Activated naive CD4-positive, alpha-beta T cell treated with anti-CD3 and anti-CD28 coated beads, Interleukin-2, amount 10 ng/mL, durations not matched to agents 7 days and 5 days (primary cell): ENCODE results near the gene ZNF524.

Experiments used
- CTCF ChIA-PET: fragments of 350-600 bp; sonication (Branson Sonifier 250); formaldehyde crosslinking; loops from one replicate; lab custom pipeline; 2021; ENCODE audit warnings: antibody characterized with exemption; lab: Charles Lee
- DNase-seq: peaks from one replicate; pipeline ENCODE4 v3.0.0-alpha.2; 2020
- H3K27ac Mint-ChIP-seq: one replicate; pipeline ENCODE4 v1.8.0; 2021; ENCODE audit warnings: mild to moderate bottlenecking, moderate library complexity, mixed read lengths
- H3K27me3 Mint-ChIP-seq: one replicate; pipeline ENCODE4 v1.8.0; 2021; ENCODE audit warnings: mild to moderate bottlenecking, mixed read lengths
- H3K36me3 Mint-ChIP-seq: one replicate; pipeline ENCODE4 v1.8.0; 2021; ENCODE audit warnings: mixed read lengths
- H3K4me1 Mint-ChIP-seq: one replicate; pipeline ENCODE4 v1.8.0; 2021; ENCODE audit warnings: mixed read lengths
- H3K4me3 Mint-ChIP-seq: one replicate; pipeline ENCODE4 v1.8.0; 2021; ENCODE audit warnings: mild to moderate bottlenecking, moderate library complexity, mixed read lengths
- H3K9me3 Mint-ChIP-seq: one replicate; pipeline ENCODE4 v1.8.0; 2021; ENCODE audit warnings: mixed read lengths

ZNF524 gene

GRCh38 chr19:55648585-55649267, 48.6 kb downstream of the ZNF524 start:
- H3K27ac Mint-ChIP-seq: peak overlapping the region; percentile 67
- peaks cover 2% of the 10 kb centered on the region for H3K27me3 Mint-ChIP-seq
- DNase-seq: no peak
- H3K36me3 Mint-ChIP-seq: peaks cover 10% of the 10 kb centered on the region
- H3K4me3 Mint-ChIP-seq: peak overlapping the region; percentile 73
- H3K4me1 Mint-ChIP-seq: peaks cover 54% of the 10 kb centered on the region
- no peaks in the 10 kb centered on the region for H3K9me3 Mint-ChIP-seq
- CTCF ChIA-PET: interaction anchor here (1.0 to 2.2 kb wide), 3 partner anchors 11 to 16 kb away, joined by 3 to 10 read pairs (median 4); no protein-coding TSS in a partner anchor

GRCh38 chr19:55649268-55650125, 49.4 kb downstream of the ZNF524 start:
- H3K27me3 Mint-ChIP-seq: peaks cover 4% of the 10 kb centered on the region
- no peaks in the 10 kb centered on the region for H3K9me3 Mint-ChIP-seq
- peak overlapping the region; percentile 19 for H3K27ac Mint-ChIP-seq
- peaks cover 8% of the 10 kb centered on the region for H3K36me3 Mint-ChIP-seq
- DNase-seq: no peak
- CTCF ChIA-PET: interaction anchor here (1.0 to 1.1 kb wide), 2 partner anchors 12 to 17 kb away, joined by 3 to 4 read pairs; no protein-coding TSS in a partner anchor
- peaks cover 47% of the 10 kb centered on the region for H3K4me1 Mint-ChIP-seq
- peak overlapping the region; percentile 73 for H3K4me3 Mint-ChIP-seq

- peaks cover 8% of the 10 kb centered on the region for H3K36me3 Mint-ChIP-seq
- H3K27me3 Mint-ChIP-seq: peaks cover 4% of the 10 kb centered on the region
- DNase-seq: no peak
- peak overlapping the region; percentile 43 for H3K4me3 Mint-ChIP-seq
- no peaks in the 10 kb centered on the region for H3K9me3 Mint-ChIP-seq
- H3K4me1 Mint-ChIP-seq: peaks cover 42% of the 10 kb centered on the region
- CTCF ChIA-PET: interaction anchor here (1.0 to 1.1 kb wide), 2 partner anchors 12 to 18 kb away, joined by 3 to 4 read pairs; no protein-coding TSS in a partner anchor
- no peak overlapping the region for H3K27ac Mint-ChIP-seq
These were observed 50.1 kb downstream of the ZNF524 start for GRCh38 chr19:55650126-55650557.

GRCh38 chr19:55650602-55651230, 50.6 kb downstream of the ZNF524 start:
- H3K4me3 Mint-ChIP-seq: peak overlapping the region; percentile 44
- H3K27ac Mint-ChIP-seq: peak overlapping the region; percentile 64

GRCh38 chr19:55651236-55651635, 51.1 kb downstream of the ZNF524 start:
- Mint-ChIP-seq H3K4me1 (peaks cover 40% of the 10 kb centered on the region), H3K9me3 (no peaks in the 10 kb centered on the region), H3K4me3 (peak overlapping the region; percentile 44), H3K27me3 (peaks cover 4% of the 10 kb centered on the region), H3K36me3 (peaks cover 15% of the 10 kb centered on the region), H3K27ac (no peak overlapping the region)
- CTCF ChIA-PET: no interaction called here
- DNase-seq: no peak

More at GRCh38 chr19:55650602-55651230, 50.6 kb downstream of the ZNF524 start:
- no peak for DNase-seq
- CTCF ChIA-PET: no interaction called here
- peaks cover 11% of the 10 kb centered on the region for H3K36me3 Mint-ChIP-seq
- H3K4me1 Mint-ChIP-seq: peaks cover 38% of the 10 kb centered on the region
- H3K9me3 Mint-ChIP-seq: no peaks in the 10 kb centered on the region
- peaks cover 4% of the 10 kb centered on the region for H3K27me3 Mint-ChIP-seq

- Mint-ChIP-seq H3K4me1 (peaks cover 46% of the 10 kb centered on the region), H3K27ac (peak overlapping the region; percentile 26), H3K36me3 (peaks cover 19% of the 10 kb centered on the region), H3K4me3 (peak overlapping the region; percentile 43), H3K9me3 (no peaks in the 10 kb centered on the region), H3K27me3 (peaks cover 4% of the 10 kb centered on the region)
- CTCF ChIA-PET: interaction anchor here (0.7 to 1.6 kb wide), 5 partner anchors 9 to 640 kb away, joined by 3 to 23 read pairs (median 4); partner anchors contain the start of gene ZNF581
- DNase-seq: no peak
These were observed 52.4 kb downstream of the ZNF524 start for GRCh38 chr19:55652311-55653128.
